Gastrocnemius medialis (tissue), 4 donors: ENCODE results near the gene RFNG.

Experiments used
- POLR2A ChIP-seq, 2 donors: fragments of 450-650 bp; IDR thresholded peaks; one replicate each; pipeline ENCODE4 v1.6.1; 2017; ENCODE audit warnings: antibody characterized with exemption in 2 of 2, mild to moderate bottlenecking in 2 of 2, moderate library complexity in 2 of 2
- TF ChIP-seq, protein P1 (sequence below), 5 experiments: fragments of 450-650 bp in 3 of 5; fragments of 200-600 bp in 2 of 5; sonication (generic) in 2 of 5; IDR thresholded peaks in 4 of 5; conservative IDR thresholded peaks in 1 of 5; 1 replicate in 4 of 5; 2 replicates in 1 of 5; pipeline ENCODE4 v1.5.1; 2016 to 2019; ENCODE audit warnings: antibody characterized with exemption in 5 of 5, mild to moderate bottlenecking in 3 of 5, moderate library complexity in 3 of 5

GRCh38 chr17:82085031-82085861 is 33.6 kb upstream of the RFNG start:
- TF ChIP-seq POLR2A (IDR thresholded peaks at IDR 0.05) = no peak
- TF ChIP-seq, protein P1, sequence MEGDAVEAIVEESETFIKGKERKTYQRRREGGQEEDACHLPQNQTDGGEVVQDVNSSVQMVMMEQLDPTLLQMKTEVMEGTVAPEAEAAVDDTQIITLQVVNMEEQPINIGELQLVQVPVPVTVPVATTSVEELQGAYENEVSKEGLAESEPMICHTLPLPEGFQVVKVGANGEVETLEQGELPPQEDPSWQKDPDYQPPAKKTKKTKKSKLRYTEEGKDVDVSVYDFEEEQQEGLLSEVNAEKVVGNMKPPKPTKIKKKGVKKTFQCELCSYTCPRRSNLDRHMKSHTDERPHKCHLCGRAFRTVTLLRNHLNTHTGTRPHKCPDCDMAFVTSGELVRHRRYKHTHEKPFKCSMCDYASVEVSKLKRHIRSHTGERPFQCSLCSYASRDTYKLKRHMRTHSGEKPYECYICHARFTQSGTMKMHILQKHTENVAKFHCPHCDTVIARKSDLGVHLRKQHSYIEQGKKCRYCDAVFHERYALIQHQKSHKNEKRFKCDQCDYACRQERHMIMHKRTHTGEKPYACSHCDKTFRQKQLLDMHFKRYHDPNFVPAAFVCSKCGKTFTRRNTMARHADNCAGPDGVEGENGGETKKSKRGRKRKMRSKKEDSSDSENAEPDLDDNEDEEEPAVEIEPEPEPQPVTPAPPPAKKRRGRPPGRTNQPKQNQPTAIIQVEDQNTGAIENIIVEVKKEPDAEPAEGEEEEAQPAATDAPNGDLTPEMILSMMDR (IDR thresholded peaks at IDR 0.05 in 4 of 5, conservative IDR thresholded peaks at IDR 0.05 in 1 of 5) = no peak
